H7 (cell line): ENCODE measurements around the gene DLL1. TPM values are rescaled to one million over a fixed set of nuclear protein-coding genes. Genes with fewer than 3 reads are reported as not detected.
A peak's percentile ranks its signal among the peaks of the same experiment; 100 is the strongest.
"Not testable (repeated sequence)": the region's sequence is repeated elsewhere in the genome, so short reads cannot be mapped to it uniquely, and the experiment has no call there.

Experiments used
- DNase-seq: peaks from one replicate; pipeline ENCODE4 v3.0.0; 2012
- H3K27me3 ChIP-seq: 2 replicates; pipeline ENCODE4 v1.6.0; 2011; ENCODE audit warnings: mild to moderate bottlenecking, low read length; ENCODE audit not compliant: control insufficient read depth, insufficient read depth
- H3K36me3 ChIP-seq: replicated peaks from 2 replicates; pipeline ENCODE4 v1.5.1; 2011; ENCODE audit warnings: low read length; ENCODE audit not compliant: control insufficient read depth, insufficient read depth
- H3K4me3 ChIP-seq: 2 replicates; pipeline ENCODE4 v1.5.1; 2011; ENCODE audit warnings: low read depth, mild to moderate bottlenecking, control low read depth, low read length, moderate library complexity; ENCODE audit not compliant: insufficient read depth
- total RNA-seq: library from RNA; depleted of rRNA; stranded (reverse); fragments of >200 nt; shearing (Covaris generic); gene quantifications from 2 replicates; pipeline ENCODE4 v1.2.3, GENCODE V29; 2014; rRNA removed

DLL1 gene
- 3.4 and 7.3 TPM in 2 replicates for total RNA-seq

GRCh38 chr6:170290296-170291128 lies at the start of gene DLL1:
Gene DLL1 (minus strand): TSS chr6:170291078. CDS start chr6:170290139, 939 bp downstream.
- peak within 1 kb of the TSS; percentile 57 for H3K4me3 ChIP-seq
- H3K36me3 ChIP-seq: no peaks in the 10 kb centered on the region
- H3K27me3 ChIP-seq: peaks cover 88% of the 10 kb centered on the region
- DNase-seq: peak; percentile 90

- not testable (repeated sequence) for H3K36me3 ChIP-seq, H3K27me3 ChIP-seq, H3K4me3 ChIP-seq, DNase-seq
Measured at GRCh38 chr6:170335199-170335598, 44.3 kb upstream of the DLL1 start.

GRCh38 chr6:170329321-170329720 lies 38.4 kb upstream of the DLL1 start:
- H3K27me3 ChIP-seq: no peaks in the 10 kb centered on the region
- no peak overlapping the region for H3K4me3 ChIP-seq
- peaks cover 4% of the 10 kb centered on the region for H3K36me3 ChIP-seq
- DNase-seq: no peak

- H3K27me3 ChIP-seq: no peaks in the 10 kb centered on the region
- no peak for DNase-seq
Measured at GRCh38 chr6:170317718-170318117, 26.8 kb upstream of the DLL1 start.

GRCh38 chr6:170317076-170317475 lies 26.2 kb upstream of the DLL1 start:
- H3K27me3 ChIP-seq: no peaks in the 10 kb centered on the region
- no peak for DNase-seq
- no peaks in the 10 kb centered on the region for H3K36me3 ChIP-seq
- H3K4me3 ChIP-seq: no peak overlapping the region

More at GRCh38 chr6:170317718-170318117, 26.8 kb upstream of the DLL1 start:
- no peaks in the 10 kb centered on the region for H3K36me3 ChIP-seq
- H3K4me3 ChIP-seq: no peak overlapping the region

- Histone ChIP-seq H3K4me3 (no peak overlapping the region), H3K36me3 (no peaks in the 10 kb centered on the region), H3K27me3 (no peaks in the 10 kb centered on the region)
- no peak for DNase-seq
Measured at GRCh38 chr6:170316071-170316470, 25.2 kb upstream of the DLL1 start.

- no peak for DNase-seq
- no peaks in the 10 kb centered on the region for H3K27me3 ChIP-seq
- no peak overlapping the region for H3K4me3 ChIP-seq
- H3K36me3 ChIP-seq: no peaks in the 10 kb centered on the region
Measured at GRCh38 chr6:170314983-170315382, 24.1 kb upstream of the DLL1 start.

- peak; percentile 64 for DNase-seq
- H3K36me3 ChIP-seq: no peaks in the 10 kb centered on the region
- no peak overlapping the region for H3K4me3 ChIP-seq
- no peaks in the 10 kb centered on the region for H3K27me3 ChIP-seq
Measured at GRCh38 chr6:170313716-170314295, 22.9 kb upstream of the DLL1 start.

- Histone ChIP-seq H3K4me3 (no peak overlapping the region), H3K36me3 (no peaks in the 10 kb centered on the region), H3K27me3 (no peaks in the 10 kb centered on the region)
- DNase-seq: no peak
Measured at GRCh38 chr6:170312876-170313275, 22.0 kb upstream of the DLL1 start.

- no peak overlapping the region for H3K4me3 ChIP-seq
- H3K27me3 ChIP-seq: peaks cover 6% of the 10 kb centered on the region; the same call in 1 of the 2 replicates
- no peaks in the 10 kb centered on the region for H3K36me3 ChIP-seq
- no peak for DNase-seq
Measured at GRCh38 chr6:170311696-170312095, 20.8 kb upstream of the DLL1 start.

- Histone ChIP-seq H3K27me3 (peaks cover 10% of the 10 kb centered on the region; the same call in 1 of the 2 replicates), H3K4me3 (no peak overlapping the region), H3K36me3 (no peaks in the 10 kb centered on the region)
- no peak for DNase-seq
Measured at GRCh38 chr6:170308761-170309160, 17.9 kb upstream of the DLL1 start.

GRCh38 chr6:170307080-170307545 lies 16.2 kb upstream of the DLL1 start:
- peaks cover 10% of the 10 kb centered on the region; the same call in 1 of the 2 replicates for H3K27me3 ChIP-seq
- DNase-seq: no peak
- H3K4me3 ChIP-seq: peak overlapping the region; percentile 85
- H3K36me3 ChIP-seq: no peaks in the 10 kb centered on the region

- H3K4me3 ChIP-seq: peak within 1 kb of the TSS; percentile 85
Measured at GRCh38 chr6:170306324-170307079, 15.6 kb upstream of the DLL1 start, which contains the start of gene FAM120B. Gene FAM120B (plus strand): TSS chr6:170306758. CDS start chr6:170317391, 10,633 bp downstream.

GRCh38 chr6:170305805-170306323 lies 15.0 kb upstream of the DLL1 start:
- no peak for DNase-seq

More at GRCh38 chr6:170306324-170307079, 15.6 kb upstream of the DLL1 start, which contains the start of gene FAM120B:
- peak; percentile 90 for DNase-seq
- H3K27me3 ChIP-seq: peaks cover 10% of the 10 kb centered on the region; the same call in 1 of the 2 replicates
- H3K36me3 ChIP-seq: no peaks in the 10 kb centered on the region

More at GRCh38 chr6:170305805-170306323, 15.0 kb upstream of the DLL1 start:
- peak overlapping the region; percentile 85 for H3K4me3 ChIP-seq
- peaks cover 10% of the 10 kb centered on the region; the same call in 1 of the 2 replicates for H3K27me3 ChIP-seq
- no peaks in the 10 kb centered on the region for H3K36me3 ChIP-seq
